Smooth muscle cell (in vitro differentiated cells): Measurements from ENCODE around the gene ATAD2B. TPM values are rescaled to one million over a fixed set of nuclear protein-coding genes. Genes with fewer than 3 reads are reported as not detected.

Source experiments
- DNase-seq: peaks from one replicate; lab custom pipeline; 2025; ENCODE audit not compliant: unreplicated experiment; lab: John Stamatoyannopoulos, UW
- H2AFZ ChIP-seq: fragments of 200-600 bp; sonication (generic); 2 replicates; pipeline ENCODE4 v1.6.0; 2016; ENCODE audit warnings: antibody characterized with exemption, low read depth, mild to moderate bottlenecking
- H3F3A ChIP-seq: fragments of 200-600 bp; sonication (generic); 2 replicates; pipeline ENCODE4 v1.6.0; 2017; ENCODE audit warnings: antibody characterized with exemption, low read depth
- H3K27ac ChIP-seq: fragments of 200-600 bp; sonication (generic); 2 replicates; pipeline ENCODE4 v1.5.1; 2016; ENCODE audit warnings: low read depth, mild to moderate bottlenecking
- H3K27me3 ChIP-seq: fragments of 200-600 bp; sonication (generic); 2 replicates; pipeline ENCODE4 v1.6.1; 2016; ENCODE audit warnings: low read depth, mild to moderate bottlenecking
- H3K36me3 ChIP-seq: fragments of 200-600 bp; sonication (generic); 2 replicates; pipeline ENCODE4 v1.5.1; 2016; ENCODE audit warnings: low read depth
- H3K4me1 ChIP-seq: fragments of 200-600 bp; sonication (generic); 2 replicates; pipeline ENCODE4 v1.5.1; 2016; ENCODE audit warnings: low read depth
- H3K4me2 ChIP-seq: fragments of 200-600 bp; sonication (generic); 2 replicates; pipeline ENCODE4 v1.6.0; 2016; ENCODE audit warnings: mild to moderate bottlenecking
- H3K4me3 ChIP-seq: fragments of 200-600 bp; sonication (generic); 2 replicates; pipeline ENCODE4 v1.5.1; 2016; ENCODE audit warnings: mild to moderate bottlenecking
- H3K79me2 ChIP-seq: fragments of 200-600 bp; sonication (generic); 2 replicates; pipeline ENCODE4 v1.6.0; 2016; ENCODE audit warnings: low read depth, mild to moderate bottlenecking
- H3K9ac ChIP-seq: fragments of 200-600 bp; sonication (generic); 2 replicates; pipeline ENCODE4 v1.6.0; 2016; ENCODE audit warnings: low read depth
- H3K9me3 ChIP-seq: fragments of 200-600 bp; sonication (generic); replicated peaks from 2 replicates; pipeline ENCODE4 v1.5.1; 2016; ENCODE audit warnings: low read depth
- H4K20me1 ChIP-seq: fragments of 200-600 bp; sonication (generic); 2 replicates; pipeline ENCODE4 v1.6.0; 2016; ENCODE audit warnings: low read depth
- CTCF ChIP-seq: fragments of 200-600 bp; sonication (generic); IDR thresholded peaks from 2 replicates; pipeline ENCODE4 v1.5.1; 2017; ENCODE audit warnings: borderline replicate concordance, mild to moderate bottlenecking, antibody characterized with exemption; ENCODE audit not compliant: insufficient read depth, poor library complexity, severe bottlenecking
- WGBS: methylation state at CpG from one replicate; pipeline ENCODE4 v1.1.7; 2016; ENCODE audit warnings: low lambda C conversion rate; 5-methylcytosine and 5-hydroxymethylcytosine counted together
- polyA plus RNA-seq: library from polyadenylated mRNA; unstranded; fragments of >200 nt; fragmentation: Nextera tagmentation; extraction: Ambion mirVana; gene quantifications from 2 replicates; pipeline ENCODE4 v1.2.1, GENCODE V29; 2016
- total RNA-seq: library from RNA; depleted of rRNA; stranded (reverse); fragments of >200 nt; gene quantifications from 2 replicates; pipeline ENCODE4 v1.2.3, GENCODE V29; 2014

Gene ATAD2B
- total and polyA plus RNA-seq, 2 experiments from 2014 or later, result 6.2 to 17.5 TPM

DNA sequence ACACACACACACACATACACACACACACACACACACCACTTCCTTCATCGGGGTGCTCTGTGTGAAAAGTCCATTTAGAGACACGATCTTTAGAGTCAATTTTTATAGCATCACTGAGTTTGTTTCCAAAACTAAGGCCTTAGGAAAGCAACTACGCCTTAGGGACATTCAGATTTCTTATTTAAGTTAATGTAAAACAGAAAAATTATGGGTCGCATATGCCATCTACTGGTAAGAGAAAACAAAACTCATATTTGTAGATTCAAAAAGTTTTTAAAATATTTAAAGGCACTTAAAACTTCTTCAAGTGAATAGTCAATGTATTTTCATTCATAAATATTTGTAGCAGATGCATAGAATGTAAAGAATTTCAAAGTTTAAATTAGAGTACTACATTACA, 166.2 kb downstream of the ATAD2B start:
- no peaks in the 10 kb centered on the region for H3F3A ChIP-seq
- no peak overlapping the region for H3K4me2 ChIP-seq
- no peaks in the 10 kb centered on the region for H3K4me1 ChIP-seq
- DNase-seq, result no peak
- H3K79me2 ChIP-seq, result no peaks in the 10 kb centered on the region
- H3K36me3 ChIP-seq, result no peaks in the 10 kb centered on the region
- 86% methylated on average over 4 of the region's 4 CpGs for WGBS
- TF ChIP-seq CTCF, result peak; percentile 45
- no peak overlapping the region for H2AFZ ChIP-seq
- H3K9ac ChIP-seq, result no peak overlapping the region
- H4K20me1 ChIP-seq, result no peaks in the 10 kb centered on the region
- H3K4me3 ChIP-seq, result no peak overlapping the region
- H3K27ac ChIP-seq, result no peak overlapping the region
- H3K27me3 ChIP-seq, result no peaks in the 10 kb centered on the region
- H3K9me3 ChIP-seq, result no peaks in the 10 kb centered on the region

DNA sequence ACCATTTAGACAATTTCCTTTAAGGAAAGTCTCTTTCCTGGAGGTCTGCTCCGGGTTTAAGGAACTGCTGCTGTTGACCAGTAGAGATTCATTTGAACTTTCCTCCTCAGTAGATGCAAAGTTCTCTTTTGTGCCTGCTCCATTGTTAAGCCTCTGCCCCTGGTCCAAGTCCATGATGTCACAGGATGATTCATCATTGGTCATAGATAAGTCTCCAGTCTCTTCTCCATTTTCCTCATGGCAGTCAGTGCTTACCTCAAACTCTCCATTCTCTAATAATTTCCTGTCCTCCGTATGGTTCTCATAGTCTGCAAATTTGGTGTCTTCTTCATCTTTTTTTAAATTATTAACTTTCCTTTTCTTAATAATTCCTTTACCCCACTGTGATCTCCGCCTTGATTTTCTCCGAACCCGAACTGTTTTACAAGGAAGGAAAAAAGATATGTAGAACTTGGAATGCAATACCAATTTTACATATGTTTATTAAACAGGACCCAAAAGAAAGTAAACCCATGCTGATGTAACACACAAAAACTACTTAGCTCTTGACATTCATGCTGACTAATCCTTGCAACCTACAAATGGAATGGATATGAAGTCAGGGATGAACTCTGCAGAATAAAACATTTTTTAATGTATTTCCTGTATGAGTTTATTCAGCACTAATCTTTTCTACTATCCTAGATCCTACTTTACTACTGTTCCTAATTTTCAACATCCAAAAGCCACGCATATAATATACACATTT, 169.1 kb downstream of the ATAD2B start:
- Histone ChIP-seq H3K27me3 (no peaks in the 10 kb centered on the region), H3K27ac (peak overlapping the region; percentile 79), H3F3A (no peaks in the 10 kb centered on the region), H3K9me3 (no peaks in the 10 kb centered on the region), H3K79me2 (no peaks in the 10 kb centered on the region), H3K4me1 (no peaks in the 10 kb centered on the region), H3K36me3 (no peaks in the 10 kb centered on the region), H3K4me3 (no peak overlapping the region), H4K20me1 (no peaks in the 10 kb centered on the region), H3K9ac (no peak overlapping the region), H3K4me2 (no peak overlapping the region), H2AFZ (no peak overlapping the region)
- no peak for DNase-seq
- WGBS, result 79% methylated on average over 6 of the region's 6 CpGs
- no peak for TF ChIP-seq CTCF

GRCh38 chr2:23756593-23757292, 170.2 kb downstream of the ATAD2B start:
- no peak for TF ChIP-seq CTCF
- 85% methylated on average over 7 of the region's 7 CpGs for WGBS
- no peak overlapping the region for H3K9ac ChIP-seq
- peak overlapping the region; percentile 25 for H3K4me2 ChIP-seq
- no peak for DNase-seq
- peak overlapping the region; percentile 79 for H3K27ac ChIP-seq
- no peak overlapping the region for H3K4me3 ChIP-seq
- no peaks in the 10 kb centered on the region for H3K9me3 ChIP-seq
- H4K20me1 ChIP-seq, result no peaks in the 10 kb centered on the region
- H3K36me3 ChIP-seq, result no peaks in the 10 kb centered on the region
- no peaks in the 10 kb centered on the region for H3K79me2 ChIP-seq
- no peak overlapping the region for H2AFZ ChIP-seq
- no peaks in the 10 kb centered on the region for H3K4me1 ChIP-seq
- H3K27me3 ChIP-seq, result no peaks in the 10 kb centered on the region
- H3F3A ChIP-seq, result no peaks in the 10 kb centered on the region

- Histone ChIP-seq H3F3A (no peaks in the 10 kb centered on the region), H3K36me3 (no peaks in the 10 kb centered on the region)
- no peak for TF ChIP-seq CTCF
These were observed 172.0 kb downstream of the ATAD2B start for GRCh38 chr2:23754970-23755369.

More at GRCh38 chr2:23754970-23755369, 172.0 kb downstream of the ATAD2B start:
- Histone ChIP-seq H2AFZ (no peak overlapping the region), H3K27ac (no peak overlapping the region), H4K20me1 (no peaks in the 10 kb centered on the region), H3K4me1 (no peaks in the 10 kb centered on the region), H3K79me2 (no peaks in the 10 kb centered on the region), H3K27me3 (no peaks in the 10 kb centered on the region), H3K9ac (no peak overlapping the region), H3K4me3 (no peak overlapping the region), H3K9me3 (no peaks in the 10 kb centered on the region), H3K4me2 (no peak overlapping the region)
- no peak for DNase-seq
